GM12875 (cell line): Measurements from ENCODE around the gene SLC16A10.

ENCODE experiments used
- H3K4me3 ChIP-seq: one replicate; pipeline ENCODE4 v1.5.1; 2011; ENCODE audit warnings: low read depth, low read length, control low read depth
- TF ChIP-seq, protein P1 (sequence below): IDR thresholded peaks from 2 replicates; pipeline ENCODE4 v1.5.1; 2011; ENCODE audit warnings: low read depth, mild to moderate bottlenecking, control low read depth, inconsistent platforms, low read length, moderate library complexity, borderline replicate concordance; ENCODE audit not compliant: insufficient read depth

Gene SLC16A10

DNA sequence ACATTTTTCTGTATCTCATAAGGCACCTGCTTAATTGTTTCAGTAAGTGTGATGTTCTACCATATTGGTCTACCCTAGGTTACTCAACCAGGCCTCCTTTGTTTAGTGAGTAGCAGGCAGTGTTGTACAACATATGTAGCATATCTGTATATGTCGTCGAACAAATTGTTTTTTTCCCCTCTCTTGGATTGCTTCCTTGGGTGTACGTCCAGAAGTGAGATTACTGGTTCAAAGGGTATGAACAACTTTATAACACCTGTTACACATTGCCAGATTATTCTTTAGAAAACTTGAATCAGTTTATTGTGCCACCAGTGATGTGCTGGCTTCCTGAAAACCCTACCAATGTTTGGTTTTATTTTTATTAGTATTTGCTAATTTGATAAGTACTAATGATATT is 14.7 kb downstream of the SLC16A10 start:
- no peak overlapping the region for H3K4me3 ChIP-seq
- TF ChIP-seq, protein P1, sequence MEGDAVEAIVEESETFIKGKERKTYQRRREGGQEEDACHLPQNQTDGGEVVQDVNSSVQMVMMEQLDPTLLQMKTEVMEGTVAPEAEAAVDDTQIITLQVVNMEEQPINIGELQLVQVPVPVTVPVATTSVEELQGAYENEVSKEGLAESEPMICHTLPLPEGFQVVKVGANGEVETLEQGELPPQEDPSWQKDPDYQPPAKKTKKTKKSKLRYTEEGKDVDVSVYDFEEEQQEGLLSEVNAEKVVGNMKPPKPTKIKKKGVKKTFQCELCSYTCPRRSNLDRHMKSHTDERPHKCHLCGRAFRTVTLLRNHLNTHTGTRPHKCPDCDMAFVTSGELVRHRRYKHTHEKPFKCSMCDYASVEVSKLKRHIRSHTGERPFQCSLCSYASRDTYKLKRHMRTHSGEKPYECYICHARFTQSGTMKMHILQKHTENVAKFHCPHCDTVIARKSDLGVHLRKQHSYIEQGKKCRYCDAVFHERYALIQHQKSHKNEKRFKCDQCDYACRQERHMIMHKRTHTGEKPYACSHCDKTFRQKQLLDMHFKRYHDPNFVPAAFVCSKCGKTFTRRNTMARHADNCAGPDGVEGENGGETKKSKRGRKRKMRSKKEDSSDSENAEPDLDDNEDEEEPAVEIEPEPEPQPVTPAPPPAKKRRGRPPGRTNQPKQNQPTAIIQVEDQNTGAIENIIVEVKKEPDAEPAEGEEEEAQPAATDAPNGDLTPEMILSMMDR, result no peak

DNA sequence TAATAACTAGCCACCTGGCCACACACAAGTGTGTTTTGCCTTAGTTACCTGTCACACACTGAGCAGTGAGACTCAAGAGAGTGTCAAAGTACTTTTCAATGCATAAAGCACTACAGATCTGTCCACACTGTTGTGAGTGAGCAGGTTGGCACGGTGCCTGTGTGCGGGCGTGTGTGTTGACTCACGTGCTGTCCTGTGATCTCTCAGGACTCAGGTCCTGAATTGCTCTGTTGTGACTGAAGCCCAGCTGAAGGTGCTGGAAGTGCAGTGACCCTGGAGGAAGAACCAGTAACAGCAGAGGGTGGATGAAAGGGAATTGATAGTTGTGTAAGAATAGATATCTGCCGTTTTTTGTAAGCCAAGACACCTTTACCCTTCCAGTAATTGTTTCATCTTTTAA is 18.3 kb downstream of the SLC16A10 start:
- H3K4me3 ChIP-seq, result no peak overlapping the region
- TF ChIP-seq, protein P1, result no peak

DNA sequence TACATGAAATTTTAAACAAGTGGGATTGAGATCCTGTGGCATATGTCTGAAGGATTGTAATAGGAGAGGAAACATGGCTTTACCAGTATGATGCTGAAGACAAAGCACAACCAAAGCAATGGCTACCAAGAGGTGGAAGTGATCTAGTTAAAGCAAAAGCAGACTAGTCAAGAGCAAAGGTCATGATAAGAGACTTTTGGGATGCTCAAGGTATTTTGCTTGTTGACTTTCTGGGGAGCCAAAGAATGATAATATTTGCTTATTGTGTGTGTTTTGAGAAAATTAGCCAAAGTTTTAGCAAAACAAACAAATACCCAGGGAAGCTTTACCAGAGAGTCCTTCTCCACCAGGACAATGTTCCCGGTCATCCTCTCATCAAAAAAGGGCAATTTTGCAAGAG is 20.3 kb downstream of the SLC16A10 start:
- TF ChIP-seq, protein P1, result no peak
- H3K4me3 ChIP-seq, result no peak overlapping the region

DNA sequence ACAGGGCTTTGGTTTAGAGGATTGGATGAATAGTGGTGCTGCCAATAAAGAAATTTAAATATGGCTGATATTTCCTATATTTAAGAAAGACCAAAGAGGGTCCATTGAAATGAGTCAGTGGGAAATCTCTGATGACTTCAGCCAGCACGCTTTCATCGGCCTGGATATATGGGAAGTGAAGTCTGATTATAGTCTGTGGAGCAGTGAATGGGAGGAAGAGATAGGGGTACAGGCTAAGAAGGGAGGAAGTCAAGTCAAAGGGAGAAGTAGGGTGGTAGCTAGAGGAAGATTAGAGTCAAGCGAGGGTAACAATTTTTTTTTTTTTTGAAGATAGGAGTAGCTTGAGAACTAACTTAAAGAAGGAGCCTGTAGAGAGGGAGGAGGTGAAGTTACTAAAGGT is 22.7 kb downstream of the SLC16A10 start:
- H3K4me3 ChIP-seq, result no peak overlapping the region
- TF ChIP-seq, protein P1, result no peak

DNA sequence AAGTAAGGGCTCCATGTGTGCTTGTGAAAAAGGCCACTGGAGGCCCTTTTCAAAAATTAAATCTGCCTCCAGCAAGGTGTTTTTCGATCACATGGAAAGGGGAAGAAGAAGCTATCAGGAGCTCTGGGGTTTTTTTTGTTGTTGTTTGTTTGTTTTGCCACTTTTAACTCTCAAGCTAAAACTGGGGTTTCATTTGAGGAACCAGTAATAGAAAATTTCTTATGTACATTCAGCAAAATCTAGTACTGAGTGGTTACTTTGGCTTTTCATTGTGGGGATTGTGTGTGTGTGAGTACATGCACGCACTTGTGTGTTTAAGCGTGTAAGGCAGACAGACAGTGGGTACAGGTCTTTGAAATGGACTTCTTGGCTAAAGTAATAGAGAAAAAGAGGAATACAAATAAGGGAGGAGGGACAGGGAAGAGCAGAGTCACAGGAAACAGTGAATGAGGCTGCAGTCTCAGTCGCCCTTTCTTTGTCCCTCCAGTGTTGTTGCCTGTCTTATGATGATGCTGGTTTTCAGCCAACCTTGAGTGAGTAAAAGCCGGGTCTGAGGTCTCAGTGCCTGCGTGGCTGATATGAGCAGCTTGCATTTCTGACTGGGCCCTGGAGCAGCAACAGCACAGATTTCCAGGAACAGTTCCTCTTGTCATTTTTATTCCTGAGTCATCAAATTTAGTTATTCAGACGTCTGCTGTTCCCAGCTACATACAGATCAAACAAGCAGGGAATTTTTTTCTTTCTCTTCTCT is 26.2 kb downstream of the SLC16A10 start:
- no peak overlapping the region for H3K4me3 ChIP-seq

DNA sequence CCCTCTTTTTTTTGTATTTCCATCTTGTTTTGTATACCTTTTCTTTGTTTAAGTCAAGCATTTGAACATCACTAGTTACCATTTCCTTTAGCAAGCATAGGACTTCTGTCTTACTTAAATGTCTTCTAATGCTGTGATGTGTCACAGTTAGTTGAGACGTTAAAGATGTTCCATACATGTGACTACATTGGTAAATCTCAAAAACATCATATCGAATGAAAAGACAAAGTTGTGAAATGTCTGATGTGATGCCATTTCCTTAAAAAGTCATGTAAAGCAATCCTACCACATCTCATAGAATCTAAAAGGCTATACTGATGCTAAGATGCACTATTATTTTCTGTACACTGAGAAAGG is 26.8 kb downstream of the SLC16A10 start:
- TF ChIP-seq, protein P1, result no peak
- no peak overlapping the region for H3K4me3 ChIP-seq

More for the DNA sequence above, 26.2 kb downstream of the SLC16A10 start:
- TF ChIP-seq, protein P1, result no peak

DNA sequence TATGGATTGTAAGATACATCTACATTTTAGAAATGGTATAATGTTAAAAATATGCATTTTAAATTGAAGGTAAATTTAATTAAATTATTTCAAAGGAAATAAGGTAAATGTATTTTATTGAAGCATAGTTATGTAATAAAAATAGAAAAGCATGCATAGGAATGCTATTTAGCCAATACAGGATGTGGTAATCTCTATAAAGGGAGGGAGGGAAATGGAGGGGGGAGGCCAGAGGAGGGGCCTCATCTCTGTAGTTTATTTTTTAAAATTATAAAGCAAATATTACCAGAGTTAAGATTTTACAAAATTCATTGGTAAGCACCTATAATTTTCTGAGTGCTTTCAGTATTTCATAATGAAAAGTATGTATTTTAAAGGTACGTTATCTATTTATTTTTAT is 27.2 kb downstream of the SLC16A10 start:
- H3K4me3 ChIP-seq, result no peak overlapping the region
- TF ChIP-seq, protein P1, result no peak
